HL-60/S4 (cell line): Measurements from ENCODE around the gene ZRANB3.

Experiments
- in situ Hi-C: fragments of 300-500 bp; cut with MboI; formaldehyde crosslinking; loops from 2 replicates; pipeline ENCODE4 v1.14.3; 2022; ENCODE audit warnings: low sequenced_read_pairs

Gene ZRANB3

DNA sequence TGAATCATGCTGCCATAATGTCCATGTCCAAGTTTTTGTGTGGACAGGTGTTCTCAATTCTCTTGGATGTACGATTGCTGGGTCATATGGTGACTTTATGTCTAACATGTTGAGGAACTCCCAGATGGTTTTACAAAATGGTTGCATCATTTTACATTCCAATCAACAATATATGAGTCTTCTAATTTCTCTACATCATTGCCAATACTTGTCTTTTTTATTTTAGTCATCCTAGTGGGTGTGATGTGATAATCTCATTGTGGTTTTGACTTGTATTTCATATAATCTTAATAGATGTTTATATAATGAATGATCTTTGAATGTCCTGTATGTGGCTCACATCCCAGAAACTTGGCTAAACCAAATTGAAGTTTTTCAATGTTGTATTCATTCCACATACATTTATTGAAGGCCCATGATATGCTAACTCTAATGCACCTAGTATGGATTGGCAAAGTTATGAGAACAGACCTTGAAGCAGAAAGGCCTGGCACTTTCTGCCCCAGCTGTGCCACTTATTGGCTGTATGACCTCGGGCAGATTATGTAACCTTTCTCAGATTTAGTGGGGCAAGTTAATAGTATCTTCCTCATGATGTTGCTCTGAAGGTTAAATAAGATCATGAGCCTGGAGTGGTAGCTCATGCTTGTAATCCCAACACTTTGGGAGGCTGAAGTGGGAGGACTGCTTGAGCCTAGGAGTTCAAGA is 273.5 kb downstream of the ZRANB3 start:
- in situ Hi-C loops: no loop called here

DNA sequence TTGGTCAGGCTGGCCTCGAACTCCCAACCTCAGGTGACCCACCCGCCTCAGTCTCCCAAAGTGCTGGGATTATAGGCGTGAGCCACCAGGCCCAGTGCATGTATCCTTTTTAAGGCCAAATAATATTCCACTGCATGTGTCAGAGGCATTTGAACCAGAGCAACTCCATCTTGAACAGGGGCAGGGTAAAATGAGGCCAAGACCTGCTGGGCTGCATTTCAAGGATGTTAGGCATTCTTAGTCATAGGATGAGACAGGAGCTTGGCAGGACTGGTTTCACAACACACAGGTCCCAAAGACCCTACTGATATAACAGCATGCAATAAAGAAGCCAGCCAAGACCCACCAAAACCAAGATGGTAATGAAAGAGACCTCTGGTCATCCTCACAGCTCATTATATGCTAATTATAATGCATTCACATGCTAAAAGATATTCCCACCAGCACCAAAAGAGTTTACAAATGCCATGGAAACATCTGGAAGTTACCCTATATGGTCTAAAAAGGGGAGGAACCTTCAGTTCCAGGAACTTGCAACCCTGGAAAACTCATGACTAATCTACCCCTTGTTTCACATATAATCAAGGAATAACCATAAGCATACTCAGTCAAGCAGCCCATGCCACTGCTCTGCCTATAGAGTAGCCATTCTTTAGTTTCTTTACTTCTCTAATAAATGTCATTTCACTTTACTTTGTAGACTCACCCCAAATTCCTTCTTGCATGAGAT is 274.3 kb downstream of the ZRANB3 start:
- in situ Hi-C loops: no loop called here

DNA sequence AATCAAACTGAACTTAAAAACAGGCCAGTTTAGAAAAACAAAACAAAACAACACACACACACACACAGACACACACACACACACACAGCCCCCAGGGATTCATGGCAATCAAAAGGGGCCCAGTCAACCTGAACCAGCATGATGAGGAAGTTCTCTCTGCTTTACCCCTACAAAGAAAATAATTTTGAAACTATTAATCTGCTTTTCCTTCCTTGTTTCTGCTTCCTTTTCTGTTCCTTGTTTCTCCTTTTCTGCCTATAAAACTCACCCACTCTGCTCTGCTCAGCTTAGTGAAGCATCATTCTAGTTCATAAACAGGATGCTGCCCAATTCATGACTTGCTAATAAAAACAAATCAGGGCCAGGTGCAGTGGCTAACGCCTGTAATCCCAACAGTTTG is 275.8 kb downstream of the ZRANB3 start:
- in situ Hi-C loops: no loop called here

DNA sequence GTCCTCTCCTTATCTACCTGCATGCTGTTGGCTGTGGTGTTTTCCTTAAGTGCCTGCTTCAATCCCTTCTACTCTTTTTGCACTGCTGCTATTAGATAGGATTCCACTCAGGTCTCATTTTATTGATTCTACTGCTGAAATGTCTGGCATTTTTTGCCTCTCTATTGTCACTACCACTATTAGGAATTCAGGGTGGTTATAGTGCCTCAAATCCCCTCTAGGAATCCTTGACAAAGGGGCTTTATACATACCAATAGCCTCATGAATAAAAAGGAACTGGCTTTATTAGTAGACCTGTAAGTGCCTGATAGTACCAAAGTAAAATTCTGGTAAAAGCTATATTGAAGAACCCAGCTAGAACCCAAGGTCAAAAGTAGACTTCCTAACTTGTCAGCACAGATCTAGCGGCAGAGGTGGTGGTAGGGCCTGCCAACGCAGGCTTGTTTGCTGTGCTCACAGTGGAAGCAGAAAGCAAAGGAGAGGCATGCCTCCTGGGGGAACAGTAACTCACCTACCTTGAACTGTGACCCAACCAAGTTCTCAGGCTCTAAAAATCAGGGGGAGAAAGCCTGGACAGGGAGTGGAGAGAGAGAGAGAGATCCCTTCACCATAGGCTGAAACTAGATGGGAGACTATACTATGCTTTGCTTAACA is 278.1 kb downstream of the ZRANB3 start:
- in situ Hi-C loops: no loop called here

DNA sequence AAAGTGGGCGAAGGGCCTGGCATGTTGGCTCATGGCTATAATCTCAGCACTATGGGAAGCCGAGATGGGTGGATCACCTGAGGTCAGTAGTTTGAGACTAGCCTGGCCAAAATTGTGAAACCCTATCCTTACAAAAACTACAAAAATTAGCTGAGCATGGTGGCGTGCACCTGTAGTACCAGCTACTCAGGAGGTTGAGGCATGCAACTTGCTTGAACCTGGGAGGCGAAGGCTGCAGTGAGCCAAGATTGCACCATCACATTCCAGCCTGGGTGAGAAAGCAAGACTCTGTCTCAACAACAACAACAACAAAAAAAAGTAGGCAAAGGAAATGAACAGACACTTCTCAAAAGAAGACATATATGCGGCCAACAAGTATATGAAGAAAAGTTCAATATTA is 282.4 kb downstream of the ZRANB3 start:
- in situ Hi-C loops: no loop called here

DNA sequence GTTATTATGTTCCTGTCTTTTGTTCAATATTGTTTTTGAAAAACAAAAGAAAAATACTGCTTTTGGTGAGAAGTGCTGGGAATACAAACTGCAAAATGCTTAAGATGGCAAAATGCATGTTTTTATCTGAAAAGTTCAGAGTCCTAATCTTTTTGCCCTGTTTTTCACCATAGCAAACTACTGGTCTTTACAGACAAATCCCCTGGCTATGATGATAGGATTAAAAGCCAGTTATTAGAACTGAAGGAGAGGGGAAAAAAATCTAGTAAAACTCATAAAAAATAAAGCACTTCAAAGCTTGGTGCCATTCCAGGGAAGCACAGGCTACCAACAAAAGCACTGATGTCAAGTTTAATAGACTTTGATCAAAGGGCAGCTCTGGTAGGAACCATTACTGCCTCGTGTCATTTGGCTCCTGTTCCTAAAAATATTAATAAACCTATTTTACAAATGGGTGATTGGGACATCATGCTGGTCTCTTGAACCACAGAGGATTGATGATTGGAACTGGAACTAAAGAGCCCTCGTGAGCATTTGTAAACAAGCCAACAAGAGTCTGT is 284.2 kb downstream of the ZRANB3 start:
- in situ Hi-C loops: no loop called here

DNA sequence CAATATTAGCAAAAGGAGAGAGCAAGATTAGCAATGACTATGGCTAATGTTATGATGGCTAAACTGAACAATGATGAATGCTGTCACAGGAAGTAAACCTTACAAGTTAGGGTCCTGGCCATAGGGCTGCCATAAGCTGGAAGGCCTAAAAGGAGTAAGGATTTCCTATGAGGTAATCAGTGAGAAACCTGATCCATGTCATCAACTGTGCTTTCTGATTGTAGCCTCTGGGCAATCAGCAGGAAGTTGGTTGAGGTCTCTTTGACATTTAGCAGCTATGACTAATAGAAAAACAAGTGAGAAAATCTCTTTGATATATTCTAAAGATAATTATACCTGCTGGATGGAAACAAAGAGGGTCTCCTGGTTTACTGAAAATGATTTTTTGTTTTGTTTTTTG is 285.9 kb downstream of the ZRANB3 start:
- in situ Hi-C loops: no loop called here

DNA sequence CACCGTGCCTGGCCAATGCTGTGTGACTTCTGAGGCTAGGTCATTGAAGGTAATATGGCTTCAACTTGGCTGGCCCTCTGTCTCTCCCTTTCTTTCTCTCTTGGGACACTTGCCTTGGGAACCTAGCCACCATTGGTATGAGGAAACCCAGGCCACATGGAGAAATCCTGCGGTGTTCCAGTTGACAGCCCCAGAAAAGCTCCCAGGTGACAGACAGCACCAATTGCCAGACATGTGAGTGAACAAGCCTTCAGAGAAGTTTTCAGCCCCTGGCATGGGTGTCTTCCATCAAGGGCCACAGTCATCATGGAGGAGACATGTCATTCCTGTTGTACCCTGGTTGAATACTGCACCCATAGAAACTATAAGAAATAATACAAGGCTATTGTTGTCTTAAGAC is 292.4 kb downstream of the ZRANB3 start:
- in situ Hi-C loops: no loop called here

DNA sequence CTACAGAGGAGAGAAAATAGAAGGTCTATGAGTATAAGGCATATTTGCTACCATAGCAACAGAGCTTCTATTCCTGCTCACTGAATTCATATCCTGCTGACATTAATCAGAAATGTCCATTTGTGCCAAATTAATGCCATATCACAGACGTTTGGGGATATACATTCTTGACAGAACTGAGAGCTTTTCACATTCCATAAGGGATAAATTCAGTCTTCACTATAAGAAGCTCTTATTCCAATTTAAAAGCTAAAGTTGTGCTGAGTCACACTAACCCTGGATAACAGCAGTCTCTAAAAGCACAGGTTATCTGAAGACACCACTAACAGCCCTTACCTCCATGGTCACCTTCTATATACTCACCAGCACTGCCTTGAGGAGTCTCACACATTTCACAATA is 300.9 kb downstream of the ZRANB3 start:
- in situ Hi-C loops: no loop called here

DNA sequence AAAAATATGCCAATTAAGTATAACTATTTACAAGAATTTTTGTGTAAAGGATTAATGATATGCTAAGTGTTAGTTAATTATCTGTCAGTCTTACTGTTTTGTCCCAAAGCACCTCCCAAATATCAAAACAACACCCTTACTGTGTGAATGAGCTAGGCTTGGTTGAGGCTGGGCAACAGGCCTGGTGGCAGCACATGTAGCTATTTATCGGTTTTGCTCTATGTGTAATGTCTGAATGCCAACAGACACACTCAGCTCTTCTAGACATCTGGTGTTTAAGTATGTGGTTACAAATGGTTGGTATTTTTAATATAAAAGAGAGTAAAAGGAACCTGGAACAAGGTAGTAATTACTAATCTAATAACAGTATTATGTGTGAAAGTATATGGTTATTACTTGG is 303.6 kb downstream of the ZRANB3 start:
- in situ Hi-C loops: no loop called here

DNA sequence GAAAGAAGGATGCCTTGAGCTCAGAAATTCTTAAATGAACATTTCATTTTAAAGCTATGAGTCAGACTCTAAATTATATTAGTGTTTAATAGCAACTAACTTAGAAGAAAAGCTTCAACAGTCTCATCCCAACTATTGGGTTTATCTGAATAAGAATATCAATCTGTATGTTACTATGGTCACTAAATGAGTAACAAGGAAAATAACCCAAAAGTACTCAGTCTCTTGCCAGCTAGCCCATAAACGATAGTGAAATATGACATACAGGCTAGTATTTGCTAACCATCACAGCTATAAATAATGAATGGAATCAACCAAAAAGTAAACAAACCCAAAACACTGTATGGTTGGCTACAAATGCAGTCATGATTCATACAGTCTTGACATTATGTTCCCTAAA is 304.1 kb downstream of the ZRANB3 start:
- in situ Hi-C loops: no loop called here

DNA sequence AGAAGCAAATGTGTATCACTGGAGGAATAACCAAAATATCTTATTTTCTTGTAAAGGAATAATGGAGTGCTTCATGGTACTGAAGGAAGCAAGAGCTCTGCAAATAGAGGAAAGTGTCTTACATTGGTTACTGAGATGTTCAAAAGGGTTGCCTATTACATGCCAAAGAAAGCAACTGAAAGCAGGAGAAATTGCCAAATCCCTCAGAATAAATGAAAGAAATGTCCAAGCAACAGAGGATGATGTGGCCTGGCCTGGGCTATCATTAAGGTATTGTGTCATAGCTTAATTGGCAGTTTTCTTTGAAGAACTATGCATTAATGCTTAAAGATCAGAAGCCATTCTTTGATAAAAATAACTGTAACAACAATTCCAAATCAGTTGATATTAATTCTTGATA is 305.2 kb downstream of the ZRANB3 start:
- in situ Hi-C loops: no loop called here

DNA sequence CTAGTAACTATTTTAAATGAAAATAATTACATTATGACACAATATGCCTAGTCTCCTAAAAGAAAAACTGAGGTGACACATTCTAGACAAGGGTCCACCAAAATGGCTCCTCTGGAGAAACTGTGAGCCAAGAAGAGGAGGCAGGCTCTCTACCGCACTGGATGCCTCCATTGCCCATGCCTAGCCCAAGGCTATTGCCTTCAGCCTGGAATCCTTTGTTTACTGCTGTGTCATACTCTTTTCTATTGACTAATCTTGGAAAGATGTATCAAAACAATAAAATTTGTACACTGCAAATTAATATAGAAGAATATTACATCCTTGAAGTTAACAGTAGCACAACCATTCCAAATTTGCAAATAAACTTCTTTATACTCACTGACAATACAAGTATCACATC is 311.8 kb downstream of the ZRANB3 start:
- in situ Hi-C loops: no loop called here

DNA sequence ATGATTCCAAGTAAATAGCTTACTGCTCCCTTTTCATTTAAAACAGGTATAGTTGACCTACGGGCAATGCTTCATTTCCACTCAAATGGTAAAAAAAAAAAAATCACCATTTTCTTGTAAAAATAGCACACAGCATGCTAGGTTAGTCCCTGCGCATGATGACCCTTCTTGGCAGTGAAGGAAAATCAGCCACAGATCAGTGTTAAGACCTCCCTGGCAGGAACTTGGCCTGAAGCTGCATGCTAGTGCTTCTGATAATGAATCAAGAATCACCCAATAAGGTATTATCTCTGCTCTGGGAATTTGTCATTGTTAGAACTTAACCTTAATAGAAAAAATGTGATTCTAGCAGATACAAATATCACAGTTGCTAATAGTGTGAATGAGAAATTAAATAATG is 312.6 kb downstream of the ZRANB3 start:
- in situ Hi-C loops: no loop called here

DNA sequence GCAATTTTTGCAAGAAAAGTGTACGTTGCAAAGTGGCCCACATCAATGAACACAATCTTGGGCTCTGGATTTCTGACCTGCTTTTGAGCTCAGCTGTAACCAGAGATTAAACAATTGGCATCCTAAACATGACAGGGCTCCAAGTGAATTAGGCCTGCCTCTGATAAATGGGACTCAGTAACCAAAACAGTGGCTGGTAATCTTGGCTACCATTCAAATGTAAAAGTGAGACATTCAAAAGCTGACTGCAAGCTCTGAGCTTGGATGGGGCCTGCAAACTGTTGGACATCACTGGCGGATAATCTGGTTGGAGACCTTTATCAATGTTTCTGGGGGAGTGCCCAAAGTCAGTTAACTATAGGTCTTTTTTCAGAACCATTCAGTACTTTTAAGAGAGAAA is 318.3 kb downstream of the ZRANB3 start:
- in situ Hi-C loops: no loop called here

DNA sequence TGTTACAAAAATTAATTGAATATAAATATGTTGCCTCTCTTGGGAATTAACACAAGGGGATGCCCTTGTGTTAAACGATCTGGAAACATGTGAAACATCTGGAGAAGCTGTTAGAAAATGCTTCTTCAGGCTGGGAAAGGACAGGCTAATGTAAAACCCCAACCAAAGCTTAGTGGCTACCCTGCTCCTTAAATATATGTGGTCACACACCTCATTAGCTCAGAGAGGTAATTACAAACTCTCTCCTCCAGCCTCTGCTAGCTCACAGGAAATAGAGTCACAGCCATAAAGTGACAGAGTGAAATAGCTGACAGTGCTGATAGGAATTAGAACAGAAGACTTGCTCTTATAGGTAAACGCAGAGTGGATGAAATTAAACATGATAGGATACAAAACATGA is 323.0 kb downstream of the ZRANB3 start:
- in situ Hi-C loops: no loop called here

DNA sequence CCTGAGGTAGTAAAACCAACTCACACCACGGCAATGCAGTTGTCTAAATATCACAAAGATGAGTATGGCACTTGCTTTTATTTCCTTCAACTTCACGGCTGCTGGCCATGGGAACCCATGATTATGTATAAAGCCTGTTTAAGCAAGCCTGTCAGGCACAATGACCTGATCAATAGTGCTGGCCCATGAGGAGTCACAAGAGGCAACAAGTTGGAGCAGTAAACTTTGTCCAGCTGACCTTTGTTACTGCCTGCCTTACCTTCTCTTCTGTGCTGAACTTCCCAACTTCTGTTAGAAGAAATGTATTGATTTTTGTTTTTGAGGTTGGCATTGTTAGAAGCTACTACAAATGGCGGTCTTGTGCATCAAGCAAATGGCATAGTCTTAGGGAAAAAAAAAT is 327.1 kb downstream of the ZRANB3 start:
- in situ Hi-C loops: no loop called here

DNA sequence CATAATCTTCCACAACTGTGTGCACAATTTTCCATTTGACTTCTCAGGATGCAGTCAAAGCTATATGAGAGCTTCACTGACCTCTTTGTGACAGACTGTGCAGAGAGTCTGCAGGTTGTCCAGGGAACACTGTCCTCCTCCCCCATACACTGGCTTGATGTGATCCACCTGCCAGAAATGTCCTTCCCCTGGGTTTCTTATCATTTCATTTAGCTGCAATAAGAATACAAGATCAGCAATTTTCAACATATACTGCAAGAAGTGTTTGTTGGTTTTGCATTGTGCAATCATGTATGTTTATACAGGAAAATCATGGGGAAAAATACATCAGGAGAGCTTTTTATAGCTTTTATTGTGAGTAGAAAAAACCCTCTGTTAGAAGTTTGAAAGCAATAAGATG is 328.3 kb downstream of the ZRANB3 start:
- in situ Hi-C loops: no loop called here

DNA sequence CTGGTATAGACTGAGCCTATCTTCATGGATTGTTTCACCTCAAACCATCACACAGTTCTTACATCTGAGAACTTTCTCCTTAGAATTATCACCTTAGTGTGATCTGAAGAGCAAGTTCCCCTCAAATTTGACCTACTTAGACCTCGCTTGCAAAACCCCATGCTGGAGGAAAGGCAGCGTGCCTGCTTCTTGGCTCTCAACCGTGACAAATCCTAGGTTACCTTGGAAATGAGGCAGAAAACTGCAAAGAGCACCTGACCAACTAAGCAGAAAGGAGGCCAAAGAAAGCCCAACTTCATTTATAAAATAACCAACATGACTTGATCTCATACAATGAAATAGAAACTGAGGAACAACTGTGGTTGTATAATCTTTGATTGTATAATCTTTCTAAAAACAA is 332.5 kb downstream of the ZRANB3 start:
- in situ Hi-C loops: no loop called here

DNA sequence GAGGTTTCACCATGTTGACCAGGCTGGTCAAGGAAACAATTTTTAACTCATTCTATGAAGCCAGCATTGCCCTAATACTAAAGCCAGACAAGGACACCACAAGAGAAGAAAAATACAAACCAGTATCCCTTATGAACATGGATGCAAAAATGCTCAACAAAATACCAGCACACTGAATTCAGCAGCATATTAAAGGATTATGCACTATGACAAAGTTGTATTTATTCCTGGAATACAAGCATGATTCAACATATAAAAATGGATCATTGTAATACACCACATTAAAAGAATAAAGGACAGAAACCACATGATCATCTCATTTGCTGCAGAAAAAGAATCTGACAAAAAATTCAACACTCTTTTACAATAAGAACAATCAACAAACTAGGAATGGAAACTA is 340.2 kb downstream of the ZRANB3 start:
- in situ Hi-C loops: no loop called here

DNA sequence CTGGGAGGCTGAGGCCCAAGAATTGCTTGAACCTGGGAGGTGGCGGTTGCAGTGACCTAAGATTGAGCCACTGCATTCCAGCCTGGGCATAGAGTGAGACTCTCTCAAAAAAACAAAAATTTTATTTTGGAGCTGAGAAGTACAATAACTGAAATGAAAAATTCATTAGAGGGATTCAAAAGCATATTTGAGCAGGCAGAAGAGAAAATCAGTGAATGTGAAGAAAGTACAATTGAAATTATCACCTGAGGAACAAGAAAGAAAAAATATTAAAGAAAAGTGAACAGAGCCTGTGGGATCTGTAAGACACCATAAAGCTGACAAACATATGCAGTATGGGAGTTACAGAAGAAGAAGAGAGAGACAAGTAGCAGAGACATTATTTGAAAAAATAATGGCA is 341.9 kb downstream of the ZRANB3 start:
- in situ Hi-C loops: no loop called here

DNA sequence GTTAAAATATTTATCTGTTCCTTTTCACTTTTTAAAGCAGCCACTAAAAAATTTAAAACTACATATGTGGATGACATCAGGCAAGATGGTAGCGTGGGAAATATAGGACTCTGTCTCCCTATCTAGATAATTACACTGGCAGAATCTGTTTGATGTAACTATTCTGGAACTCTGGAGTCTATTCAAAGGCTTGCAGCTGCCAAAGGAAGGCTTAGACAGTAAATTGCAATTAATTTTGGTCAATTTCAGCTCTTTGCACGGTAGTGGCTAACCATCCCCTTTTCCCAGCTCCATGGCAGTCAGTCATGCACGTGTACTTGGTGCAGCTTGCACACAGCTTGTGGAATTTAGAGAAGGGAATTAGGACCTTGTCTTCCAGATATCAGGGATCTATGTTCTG is 343.7 kb downstream of the ZRANB3 start:
- in situ Hi-C loops: no loop called here
